ENCODE measurements around the gene MOGAT2.

DNA sequence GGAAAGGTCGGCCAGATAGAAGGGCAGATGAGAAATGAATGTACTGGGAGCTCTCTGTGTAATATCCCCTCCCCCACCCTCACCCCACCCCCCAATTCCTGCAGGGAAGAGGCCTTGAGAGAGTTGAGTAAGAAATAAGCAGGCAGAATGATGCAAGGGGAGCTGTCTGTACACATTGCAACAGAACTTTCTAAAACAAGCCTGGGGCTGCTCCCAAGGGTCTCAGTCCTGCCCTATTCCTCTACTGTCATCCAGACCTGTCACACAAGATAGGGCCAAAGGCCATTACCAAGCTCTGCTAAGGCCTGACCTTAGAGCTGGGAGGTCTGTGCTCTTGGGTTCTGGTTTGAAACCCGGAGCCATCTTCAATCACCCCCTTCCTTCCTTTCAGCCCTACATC, 45.2 kb downstream of the MOGAT2 start:
- TF ChIP-seq, protein P1, sequence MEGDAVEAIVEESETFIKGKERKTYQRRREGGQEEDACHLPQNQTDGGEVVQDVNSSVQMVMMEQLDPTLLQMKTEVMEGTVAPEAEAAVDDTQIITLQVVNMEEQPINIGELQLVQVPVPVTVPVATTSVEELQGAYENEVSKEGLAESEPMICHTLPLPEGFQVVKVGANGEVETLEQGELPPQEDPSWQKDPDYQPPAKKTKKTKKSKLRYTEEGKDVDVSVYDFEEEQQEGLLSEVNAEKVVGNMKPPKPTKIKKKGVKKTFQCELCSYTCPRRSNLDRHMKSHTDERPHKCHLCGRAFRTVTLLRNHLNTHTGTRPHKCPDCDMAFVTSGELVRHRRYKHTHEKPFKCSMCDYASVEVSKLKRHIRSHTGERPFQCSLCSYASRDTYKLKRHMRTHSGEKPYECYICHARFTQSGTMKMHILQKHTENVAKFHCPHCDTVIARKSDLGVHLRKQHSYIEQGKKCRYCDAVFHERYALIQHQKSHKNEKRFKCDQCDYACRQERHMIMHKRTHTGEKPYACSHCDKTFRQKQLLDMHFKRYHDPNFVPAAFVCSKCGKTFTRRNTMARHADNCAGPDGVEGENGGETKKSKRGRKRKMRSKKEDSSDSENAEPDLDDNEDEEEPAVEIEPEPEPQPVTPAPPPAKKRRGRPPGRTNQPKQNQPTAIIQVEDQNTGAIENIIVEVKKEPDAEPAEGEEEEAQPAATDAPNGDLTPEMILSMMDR (conservative IDR thresholded peaks at IDR 0.05): no peak
- TF ChIP-seq ZFX (IDR thresholded peaks at IDR 0.05): no peak

Data from C4-2B (cell line).